ENCODE data around the gene MC1R. TPM values are rescaled to one million over a fixed set of nuclear protein-coding genes. Genes with fewer than 3 reads are reported as not detected.
"Not testable (repeated sequence)": the region's sequence is repeated elsewhere in the genome, so short reads cannot be mapped to it uniquely, and the experiment has no call there.

MC1R gene
- total RNA-seq: 15.9 TPM

DNA sequence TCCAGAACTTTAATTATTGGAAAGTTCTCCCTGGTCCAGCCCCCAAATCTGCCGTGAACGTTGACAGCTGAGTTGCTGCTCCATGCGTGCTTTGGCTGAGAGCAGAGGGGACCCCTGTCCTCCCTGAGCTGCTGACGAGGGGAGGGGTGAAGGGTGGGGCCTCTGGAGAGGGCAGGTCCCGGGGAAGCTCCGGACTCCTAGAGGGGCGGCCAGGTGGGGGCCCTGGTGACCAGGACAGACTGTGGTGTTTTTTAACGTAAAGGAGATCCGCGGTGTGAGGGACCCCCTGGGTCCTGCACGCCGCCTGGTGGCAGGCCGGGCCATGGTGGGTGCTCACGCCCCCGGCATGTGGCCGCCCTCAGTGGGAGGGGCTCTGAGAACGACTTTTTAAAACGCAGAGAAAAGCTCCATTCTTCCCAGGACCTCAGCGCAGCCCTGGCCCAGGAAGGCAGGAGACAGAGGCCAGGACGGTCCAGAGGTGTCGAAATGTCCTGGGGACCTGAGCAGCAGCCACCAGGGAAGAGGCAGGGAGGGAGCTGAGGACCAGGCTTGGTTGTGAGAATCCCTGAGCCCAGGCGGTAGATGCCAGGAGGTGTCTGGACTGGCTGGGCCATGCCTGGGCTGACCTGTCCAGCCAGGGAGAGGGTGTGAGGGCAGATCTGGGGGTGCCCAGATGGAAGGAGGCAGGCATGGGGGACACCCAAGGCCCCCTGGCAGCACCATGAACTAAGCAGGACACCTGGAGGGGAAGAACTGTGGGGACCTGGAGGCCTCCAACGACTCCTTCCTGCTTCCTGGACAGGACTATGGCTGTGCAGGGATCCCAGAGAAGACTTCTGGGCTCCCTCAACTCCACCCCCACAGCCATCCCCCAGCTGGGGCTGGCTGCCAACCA lies at the start of gene MC1R:
MC1R (plus strand) TSS at position 410 of the 895 bp plus-strand sequence; CDS start at position 807, 397 bp downstream.
- DNase-seq (ENCODE audit: low read depth in 2 of 3, low spot score in 2 of 3): peak in 2 of 3 donors; percentile 68 to 69

DNA sequence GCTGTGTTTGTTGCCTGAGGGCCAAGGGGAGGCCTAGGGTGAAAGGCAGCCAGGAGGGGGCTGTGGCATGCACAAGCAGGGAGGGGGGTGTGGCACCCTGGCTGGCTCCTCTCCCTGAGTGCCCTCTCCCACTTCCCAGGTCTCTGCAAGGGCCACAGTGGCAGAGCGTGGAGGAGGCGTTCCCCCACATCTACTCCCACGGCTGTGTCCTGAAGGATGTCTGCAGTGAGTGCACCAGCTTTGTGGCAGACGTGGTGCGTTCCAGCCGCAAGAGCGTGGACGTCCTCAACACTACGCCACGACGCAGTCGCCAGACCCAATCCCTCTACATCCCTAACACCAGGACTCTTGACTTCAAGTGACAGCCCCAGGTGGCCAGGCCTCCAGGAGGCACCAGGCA lies 48.8 kb upstream of the MC1R start:
- DNase-seq (ENCODE audit: low read depth in 2 of 3, low spot score in 2 of 3): no peak

DNA sequence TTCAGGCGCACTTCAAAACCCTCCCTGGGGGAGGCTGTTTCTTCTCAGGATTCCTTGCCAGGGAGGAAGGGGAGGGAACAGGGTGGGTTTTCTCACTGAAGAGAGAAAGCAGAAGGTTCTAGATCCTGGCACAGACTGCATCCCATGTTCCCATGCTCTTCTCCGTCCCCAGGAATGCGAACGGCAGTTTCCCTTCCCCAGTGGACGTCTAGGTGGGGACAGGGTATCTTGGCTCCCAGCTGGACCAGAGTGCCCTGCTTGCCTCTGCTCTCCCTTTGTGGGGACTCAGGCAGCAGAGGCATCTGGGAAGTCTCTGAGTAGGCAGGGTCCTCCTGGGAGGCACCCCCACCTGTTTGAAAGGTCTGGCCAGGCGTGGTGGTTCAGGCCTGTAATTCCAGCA lies 48.2 kb upstream of the MC1R start:
- no peak for DNase-seq (ENCODE audit: low read depth in 2 of 3, low spot score in 2 of 3)

DNA sequence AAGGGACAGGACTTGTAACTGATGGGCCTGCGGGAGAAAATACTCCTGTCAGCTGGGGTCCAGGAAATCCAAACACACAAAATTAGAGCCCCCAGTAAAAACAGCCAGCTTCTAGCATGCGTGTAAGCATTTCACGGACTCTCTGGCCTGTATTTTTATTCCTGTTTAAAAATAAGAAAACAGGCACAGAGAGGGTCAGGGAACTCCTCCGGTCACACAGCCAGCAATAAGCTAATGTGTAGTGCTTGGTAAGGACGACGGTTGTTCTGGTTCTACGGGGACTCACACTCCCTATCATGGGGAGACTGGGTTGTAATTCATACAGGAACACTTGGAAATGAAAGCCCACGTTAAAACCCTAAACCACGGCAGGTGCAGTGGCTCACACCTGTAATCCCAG lies 46.8 kb upstream of the MC1R start:
- no peak for DNase-seq (ENCODE audit: low read depth in 2 of 3, low spot score in 2 of 3)

DNA sequence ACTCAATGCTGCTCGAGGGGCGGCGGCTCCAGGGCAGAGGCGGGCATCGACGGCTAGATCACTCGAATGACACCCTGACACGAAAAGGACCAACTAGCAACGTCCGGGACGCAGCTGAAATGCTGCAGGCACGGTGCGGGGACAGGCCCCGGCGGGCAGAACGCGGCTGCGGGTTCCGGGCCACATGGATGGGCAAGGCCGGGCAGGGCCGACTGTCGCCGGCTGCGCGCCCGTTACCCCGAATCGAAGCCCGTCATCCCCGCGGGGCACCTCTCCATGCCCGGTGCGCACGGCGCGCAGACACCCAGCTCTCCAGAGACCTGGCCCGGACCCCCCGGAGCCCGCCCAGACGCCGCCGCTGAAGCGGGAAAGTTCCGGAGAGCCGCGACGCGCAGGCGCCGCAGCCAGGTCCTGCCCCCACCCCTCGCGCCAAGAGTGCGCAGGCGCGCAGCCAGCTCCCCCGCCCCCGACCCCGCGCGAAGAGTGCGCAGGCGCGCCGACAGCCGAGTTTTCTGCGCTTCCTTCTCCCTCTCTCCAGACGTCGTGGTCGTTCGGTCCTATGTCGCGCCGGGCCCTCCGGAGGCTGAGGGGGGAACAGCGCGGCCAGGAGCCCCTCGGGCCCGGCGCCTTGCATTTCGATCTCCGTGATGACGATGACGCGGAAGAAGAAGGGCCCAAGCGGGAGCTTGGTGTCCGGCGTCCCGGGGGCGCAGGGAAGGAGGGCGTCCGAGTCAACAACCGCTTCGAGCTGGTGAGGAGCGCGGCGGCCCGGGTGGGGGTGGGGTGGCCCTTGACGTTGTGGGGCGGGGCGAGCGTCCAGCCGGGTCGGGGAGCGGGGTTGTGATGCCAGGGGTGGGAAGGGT lies 45.3 kb upstream of the MC1R start, which contains the start of gene TCF25:
TCF25 (plus strand) TSS at position 484 of the 863 bp plus-strand sequence; CDS start at position 560, 76 bp downstream.
- DNase-seq (ENCODE audit: low read depth in 2 of 3, low spot score in 2 of 3): peak; percentile 88 to 95 (median 92)

DNA sequence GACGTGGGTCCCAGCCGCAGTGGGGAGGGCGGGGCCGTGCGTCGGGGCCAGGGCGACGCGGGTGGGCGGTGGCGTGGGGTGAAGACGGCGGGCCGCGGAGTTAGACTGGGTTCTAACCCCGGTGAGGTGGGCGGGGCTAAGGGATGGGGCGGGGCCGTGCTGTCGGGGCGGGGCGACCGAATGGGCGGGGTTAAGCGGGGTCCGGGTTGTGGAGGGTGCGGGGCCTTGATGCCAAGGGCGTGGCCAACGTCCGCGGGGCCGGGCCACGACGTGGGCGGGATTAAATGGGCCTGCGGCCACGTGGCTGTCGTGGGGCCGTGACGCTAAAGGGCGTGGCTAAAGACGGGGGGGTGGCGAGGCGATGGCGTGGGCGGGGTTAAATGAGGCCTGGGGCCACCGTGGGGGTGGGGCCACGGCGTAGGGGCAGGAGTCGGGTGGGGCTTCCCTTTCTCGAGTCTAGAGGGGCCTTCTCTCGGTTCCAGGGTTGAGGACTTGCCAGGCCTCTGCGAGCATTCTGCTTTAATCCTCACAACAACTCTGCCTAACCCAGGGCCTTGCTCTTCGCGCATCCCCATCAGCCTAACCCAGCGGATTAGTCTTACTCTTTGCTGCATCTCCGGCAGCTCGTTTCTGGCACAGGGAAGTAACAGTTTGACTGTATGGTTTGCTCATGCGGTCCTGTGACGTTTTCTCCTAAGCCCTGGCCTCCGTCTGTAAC lies 44.5 kb upstream of the MC1R start:
- DNase-seq (ENCODE audit: low read depth in 2 of 3, low spot score in 2 of 3): peak in 2 of 3 donors; percentile 96 to 97

DNA sequence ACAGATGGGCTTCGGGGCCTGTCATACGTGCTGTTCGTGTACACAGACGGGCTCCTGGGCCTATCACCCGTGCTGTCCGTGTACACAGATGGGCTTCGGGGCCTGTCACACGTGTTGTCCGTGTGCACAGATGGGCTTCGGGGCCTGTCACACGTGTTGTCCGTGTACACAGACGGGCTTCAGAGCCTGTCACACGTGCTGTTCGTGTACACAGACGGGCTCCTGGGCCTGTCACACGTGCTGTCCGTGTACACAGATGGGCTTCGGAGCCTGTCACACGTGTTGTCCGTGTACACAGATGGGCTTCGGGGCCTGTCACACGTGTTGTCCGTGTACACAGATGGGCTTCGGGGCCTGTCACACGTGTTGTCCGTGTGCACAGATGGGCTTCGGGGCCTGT lies 39.5 kb upstream of the MC1R start:
- not testable (repeated sequence) for DNase-seq (ENCODE audit: low read depth in 2 of 3, low spot score in 2 of 3)

DNA sequence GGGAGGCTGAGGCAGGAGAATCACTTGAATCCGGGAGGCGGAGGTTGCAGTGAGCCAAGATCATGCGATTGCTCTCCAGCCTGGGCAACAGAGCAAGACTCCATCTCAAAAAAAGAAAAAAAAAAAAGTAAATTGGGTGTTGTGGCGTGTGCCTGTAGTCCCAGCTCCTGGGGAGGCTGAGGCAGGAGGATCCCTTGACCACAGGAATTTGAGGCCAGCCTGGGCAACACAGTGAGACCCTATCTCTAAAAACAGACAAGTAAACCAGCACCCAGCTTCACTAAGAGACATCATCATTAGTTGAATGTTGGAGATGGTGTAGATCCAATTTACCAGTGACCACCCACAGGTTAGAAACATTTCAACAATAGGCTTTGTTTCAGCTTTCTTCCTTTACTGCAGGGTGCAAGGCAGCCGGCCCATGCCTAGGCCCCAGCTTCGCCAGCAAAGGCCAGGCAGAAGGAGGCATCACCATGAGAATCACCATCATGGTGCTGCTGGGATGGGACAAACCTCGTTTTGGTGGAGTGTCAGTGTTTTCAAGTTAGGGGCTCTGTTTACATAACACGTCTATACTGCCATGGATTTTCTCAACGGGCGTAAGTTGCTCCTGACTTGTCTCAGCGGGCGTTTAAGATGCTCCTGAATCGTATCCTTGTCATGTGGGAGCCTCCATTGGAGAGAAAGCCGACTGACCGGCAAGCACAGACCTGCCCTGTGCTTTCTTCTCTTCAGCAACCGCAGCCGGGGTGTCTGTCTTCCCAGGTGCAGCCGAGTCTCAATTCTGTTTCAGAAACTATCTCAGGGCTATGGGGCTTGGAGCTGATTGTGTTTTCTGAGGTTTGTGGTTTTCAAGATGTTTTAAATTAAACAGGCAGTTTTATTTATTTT lies 37.9 kb upstream of the MC1R start:
- DNase-seq (ENCODE audit: low read depth in 2 of 3, low spot score in 2 of 3): no peak

DNA sequence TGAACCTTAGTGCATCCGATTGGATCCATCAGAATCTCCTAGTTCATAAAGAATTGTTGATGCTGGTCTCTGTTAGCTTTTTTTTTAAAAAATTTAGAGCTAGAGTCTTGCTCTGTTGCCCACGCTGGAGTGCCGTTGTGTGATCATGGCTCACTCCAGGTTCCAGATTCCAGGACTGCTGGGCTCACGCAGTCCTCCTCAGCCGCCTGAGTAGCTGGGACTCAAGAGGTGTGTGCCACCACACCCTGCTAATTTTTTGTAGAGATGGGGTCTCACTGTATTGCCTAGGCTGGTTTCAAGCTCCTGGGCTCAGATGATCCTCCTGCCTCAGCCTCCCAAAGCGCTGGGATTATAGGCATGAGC lies 37.3 kb upstream of the MC1R start:
- no peak for DNase-seq (ENCODE audit: low read depth in 2 of 3, low spot score in 2 of 3)

DNA sequence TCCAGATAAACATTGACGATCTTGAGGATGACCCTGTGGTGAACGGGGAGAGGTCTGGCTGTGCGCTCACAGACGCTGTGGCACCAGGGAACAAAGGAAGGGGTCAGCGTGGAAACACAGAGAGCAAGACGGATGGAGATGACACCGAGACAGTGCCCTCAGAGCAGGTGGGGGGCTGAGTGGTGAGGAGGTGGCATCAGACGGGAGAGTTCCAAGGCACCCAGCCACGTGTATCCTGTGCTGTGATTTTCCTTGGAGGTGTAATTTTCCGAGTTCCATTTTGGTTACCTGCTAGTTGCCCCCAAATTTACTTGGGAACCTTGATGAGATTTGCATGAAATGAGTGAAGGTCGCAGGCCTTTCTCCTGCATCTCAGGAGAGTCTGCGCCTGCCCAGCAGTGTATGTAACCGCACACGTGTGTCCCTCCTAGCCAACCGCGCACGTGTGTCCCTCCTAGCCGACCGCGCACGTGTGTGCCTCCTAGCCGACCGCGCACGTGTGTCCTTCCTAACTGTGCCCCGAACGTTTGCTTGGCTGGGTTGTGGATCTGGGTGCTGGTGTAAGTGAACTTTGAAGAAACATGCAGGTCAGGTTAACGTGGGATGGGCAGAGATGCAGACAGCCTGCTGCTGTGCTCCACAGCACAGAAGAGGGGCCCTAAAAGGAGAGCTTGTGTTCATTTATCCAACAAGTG lies 35.2 kb upstream of the MC1R start:
- no peak for DNase-seq (ENCODE audit: low read depth in 2 of 3, low spot score in 2 of 3)

DNA sequence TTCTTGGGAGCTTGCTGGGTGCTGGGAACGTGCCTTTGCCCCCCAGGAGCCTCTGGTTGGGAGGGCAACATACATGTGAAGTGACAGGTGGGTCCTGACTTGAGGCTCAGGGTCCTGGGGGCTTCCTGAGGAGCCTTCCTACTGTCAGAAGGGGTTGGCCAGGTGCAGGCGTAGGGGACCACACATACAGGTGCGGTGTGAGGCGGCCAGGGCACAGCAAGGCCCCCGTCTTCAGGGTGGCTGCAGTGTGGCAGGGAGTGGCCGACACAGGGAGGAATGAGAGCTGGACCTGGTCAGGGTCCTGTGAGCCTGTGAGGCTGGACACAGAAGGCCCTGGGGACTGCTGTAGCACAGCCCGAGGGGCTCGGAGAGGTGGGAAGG lies 34.6 kb upstream of the MC1R start:
- no peak for DNase-seq (ENCODE audit: low read depth in 2 of 3, low spot score in 2 of 3)

DNA sequence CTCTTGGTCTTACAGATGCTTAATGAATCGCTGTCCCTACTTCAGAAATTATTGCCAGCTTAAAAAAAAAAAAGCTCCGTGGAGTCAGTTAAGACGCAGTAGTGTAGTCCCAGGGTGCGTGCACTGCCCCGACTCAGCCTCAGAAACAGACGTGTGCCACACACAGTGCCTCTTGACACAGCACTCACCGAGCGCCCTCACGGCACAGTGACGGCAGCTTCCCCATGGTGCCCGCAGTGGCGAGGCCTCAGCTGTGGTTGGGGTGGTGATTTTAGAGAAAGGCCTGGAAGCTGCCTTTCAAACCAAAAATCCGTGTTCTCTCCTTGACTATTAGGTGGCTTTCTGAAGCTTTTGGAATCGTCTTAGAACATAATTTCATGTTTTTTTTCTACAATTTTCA lies 31.4 kb upstream of the MC1R start:
- no peak for DNase-seq (ENCODE audit: low read depth in 2 of 3, low spot score in 2 of 3)

DNA sequence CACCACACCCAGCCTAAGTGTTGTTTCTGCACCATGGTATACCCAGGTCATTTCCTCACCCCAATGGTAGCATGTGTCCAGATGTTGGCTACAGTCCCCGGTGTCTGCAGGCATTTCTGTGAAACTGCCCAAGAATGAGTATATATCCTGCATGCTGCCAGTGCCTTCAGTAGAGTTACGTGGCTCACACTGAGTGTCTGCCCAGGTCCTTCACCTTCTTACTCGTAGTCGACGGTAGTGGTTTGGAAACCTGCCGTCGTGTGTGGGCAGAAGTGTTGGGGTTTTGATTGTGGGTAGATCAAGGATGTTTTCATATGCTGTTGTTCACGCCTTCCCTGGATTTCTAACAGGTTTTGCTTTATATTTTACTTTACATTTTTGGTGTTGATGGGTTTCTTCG lies 28.5 kb upstream of the MC1R start:
- no peak for DNase-seq (ENCODE audit: low read depth in 2 of 3, low spot score in 2 of 3)

DNA sequence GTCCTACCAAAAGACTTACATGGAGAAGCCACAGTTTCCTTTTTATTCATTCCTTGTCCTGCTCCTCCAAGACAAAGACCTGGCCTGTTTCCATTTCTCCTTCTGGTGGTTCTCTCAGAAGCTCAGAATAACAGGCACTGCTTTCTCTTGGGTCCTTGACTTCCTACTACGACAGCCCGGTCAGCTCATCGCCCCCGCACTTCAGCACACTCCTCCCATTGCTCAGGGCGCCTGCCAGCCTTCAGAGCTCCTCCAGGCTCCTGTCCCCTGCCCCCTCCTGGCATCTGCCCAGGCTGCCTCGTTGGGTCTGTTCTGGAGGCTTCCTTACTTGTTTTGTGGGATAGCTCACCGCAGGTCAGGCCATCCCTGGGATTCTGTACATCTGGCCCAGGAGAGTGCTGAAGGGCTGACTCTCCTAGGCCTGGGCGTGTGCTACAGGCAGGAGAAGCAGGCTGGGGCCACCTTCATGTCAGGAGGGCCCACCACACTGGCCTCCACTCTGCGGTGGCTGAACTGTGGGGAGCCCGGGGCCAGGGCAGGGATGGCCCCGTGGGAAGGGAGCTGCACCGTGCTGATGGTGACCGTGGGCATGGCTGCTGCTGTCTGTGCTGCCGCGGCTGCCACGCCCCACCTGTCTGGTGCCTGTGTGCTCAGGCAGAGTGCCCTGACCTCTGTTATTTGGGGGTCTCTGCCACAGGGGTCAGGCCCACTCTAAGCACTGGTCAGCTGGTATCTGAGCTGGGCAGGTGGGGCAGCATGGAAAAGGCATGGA lies 27.6 kb upstream of the MC1R start:
- DNase-seq (ENCODE audit: low read depth in 2 of 3, low spot score in 2 of 3): no peak

DNA sequence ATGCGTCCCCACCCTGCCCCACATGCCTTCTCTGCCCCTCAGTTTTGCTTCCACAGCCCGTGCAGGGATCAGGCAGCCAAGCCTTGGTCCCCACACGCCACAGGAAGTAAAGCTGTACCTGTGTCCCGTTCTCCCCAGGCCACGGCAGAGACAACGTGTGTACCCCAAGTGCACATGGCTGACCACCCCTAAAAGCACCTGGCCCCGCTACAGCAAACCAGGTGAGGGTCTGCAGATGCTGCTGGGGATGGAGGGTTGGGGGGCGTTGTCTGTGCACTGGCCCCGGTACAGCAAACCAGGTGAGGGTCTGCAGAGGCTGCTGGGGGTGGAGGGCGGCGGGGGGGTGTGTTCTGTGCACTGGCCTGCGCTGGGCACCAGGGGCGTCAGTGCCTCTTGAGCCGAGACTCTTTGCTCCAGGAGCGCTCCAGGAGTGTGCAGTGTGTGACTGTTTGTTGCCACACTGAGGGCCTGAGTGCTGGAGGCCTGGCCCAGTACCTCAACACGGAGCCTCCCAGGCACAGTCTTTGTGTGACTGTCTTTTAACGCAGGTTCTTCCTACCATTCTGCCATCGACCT lies 26.5 kb upstream of the MC1R start:
- DNase-seq (ENCODE audit: low read depth in 2 of 3, low spot score in 2 of 3): no peak

DNA sequence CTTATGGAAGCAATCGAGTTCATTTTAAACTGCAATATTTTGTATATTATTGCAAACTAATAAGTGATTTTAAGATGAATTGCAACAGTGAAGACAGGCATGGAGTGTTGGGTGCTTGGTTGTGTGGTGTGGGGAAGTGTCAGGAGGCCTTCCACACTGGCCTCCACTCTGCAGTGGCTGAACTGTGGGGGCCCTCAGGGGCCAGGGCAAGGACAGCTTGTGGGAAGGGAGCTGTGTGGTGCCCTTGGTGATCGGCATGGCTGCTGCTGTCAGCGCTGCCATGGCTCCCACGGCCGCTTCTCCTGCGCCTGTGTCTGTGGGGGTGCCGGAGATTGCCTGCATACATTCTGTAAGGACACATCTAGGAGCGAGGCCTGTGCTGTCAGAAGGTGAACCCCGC lies 26.0 kb upstream of the MC1R start:
- no peak for DNase-seq (ENCODE audit: low read depth in 2 of 3, low spot score in 2 of 3)

DNA sequence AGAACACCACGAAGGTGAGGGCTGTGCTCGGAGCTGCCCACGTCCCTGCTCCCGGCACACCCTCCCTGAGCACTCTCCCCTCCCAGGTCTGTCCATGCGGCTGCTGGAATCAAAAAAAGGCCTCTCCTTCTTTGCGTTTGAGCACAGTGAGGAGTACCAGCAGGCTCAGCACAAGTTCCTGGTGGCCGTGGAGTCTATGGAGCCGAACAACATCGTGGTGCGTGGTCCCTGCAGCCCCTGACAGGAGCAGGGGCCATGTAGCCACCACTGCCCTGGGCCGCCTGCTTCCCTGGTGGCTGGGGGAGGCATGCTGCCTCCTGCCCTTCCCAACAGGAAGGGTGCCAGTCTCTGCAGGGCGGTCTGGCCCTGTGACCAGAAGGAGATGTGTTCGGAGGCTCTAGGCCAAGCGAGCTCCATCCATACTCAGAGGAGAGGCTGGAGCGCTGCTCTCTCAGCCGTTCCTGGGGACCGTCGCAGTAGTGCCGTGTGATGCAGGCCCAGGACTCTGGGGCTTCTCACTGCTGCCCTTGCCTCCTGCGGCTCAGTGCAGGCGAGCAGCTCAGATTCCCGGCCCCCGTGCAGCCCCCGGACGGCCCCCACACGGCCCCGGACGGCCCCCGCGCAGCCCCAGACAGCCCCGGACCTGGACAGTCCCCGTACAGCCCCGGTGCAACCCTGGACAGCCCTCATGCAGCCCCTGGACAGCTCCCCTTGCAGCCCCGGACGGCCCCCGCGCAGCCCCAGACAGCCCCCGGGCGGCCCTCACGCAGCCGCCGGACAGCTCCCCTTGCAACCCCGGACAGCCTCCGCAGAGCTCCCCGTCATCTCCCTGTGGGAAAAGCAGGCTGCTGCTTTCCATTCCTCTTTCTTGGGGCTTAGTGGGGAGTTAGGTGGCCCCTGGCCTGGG lies 24.8 kb upstream of the MC1R start:
- DNase-seq (ENCODE audit: low read depth in 2 of 3, low spot score in 2 of 3): no peak
